ENCODE results near the gene OBP2A.

- TF ChIP-seq POLR2A (IDR thresholded peaks at IDR 0.05; ENCODE audit: borderline replicate concordance, extremely low read depth, insufficient read depth, insufficient read length) (no peak), SRF (IDR thresholded peaks at IDR 0.05; ENCODE audit: low read depth) (no peak), REST (IDR thresholded peaks at IDR 0.05; ENCODE audit: low read depth) (no peak), CEBPB (IDR thresholded peaks at IDR 0.05; ENCODE audit: low read depth) (no peak), CTCF (IDR thresholded peaks at IDR 0.05 in 2 of 3, conservative IDR thresholded peaks at IDR 0.05 in 1 of 3; ENCODE audit: borderline replicate concordance in 1 of 3, insufficient read depth in 1 of 3, low read depth in 2 of 3, low read length in 2 of 3) (no peak), EZH2 (IDR thresholded peaks at IDR 0.05) (no peak), POLR2AphosphoS5 (IDR thresholded peaks at IDR 0.05; ENCODE audit: low read depth, low read length) (no peak), SIN3A (IDR thresholded peaks at IDR 0.05; ENCODE audit: low read depth) (no peak), TCF7L2 (IDR thresholded peaks at IDR 0.05; ENCODE audit: borderline replicate concordance, extremely low read depth, insufficient read depth, insufficient read length) (no peak), EZH2phosphoT487 (IDR thresholded peaks at IDR 0.05; ENCODE audit: borderline replicate concordance) (no peak), ZNF274 (IDR thresholded peaks at IDR 0.05; ENCODE audit: low read depth, low read length) (no peak), EGR1 (IDR thresholded peaks at IDR 0.05; ENCODE audit: low read depth) (no peak), JUND (IDR thresholded peaks at IDR 0.05) (no peak), RAD21 (IDR thresholded peaks at IDR 0.05; ENCODE audit: low read depth) (no peak)
Observed at GRCh38 chr9:135533674-135534073, 12.3 kb upstream of the OBP2A start.
